Transverse colon (tissue), 4 donors: ENCODE results near the gene FCHSD1. TPM values are rescaled to one million over a fixed set of nuclear protein-coding genes. Genes with fewer than 3 reads are reported as not detected.

ENCODE experiments used
- DNase-seq: peaks from one replicate; pipeline ENCODE4 v3.0.0-alpha.2; 2019
- H3K27ac ChIP-seq, 4 donors: fragments of 200-600 bp; sonication (generic); 2 replicates each; pipeline ENCODE4 v1.5.1; 2016 to 2018; ENCODE audit warnings: inconsistent platforms in 4 of 4
- H3K27me3 ChIP-seq: fragments of 200-600 bp; sonication (generic); 2 replicates; pipeline ENCODE4 v1.5.1; 2017; ENCODE audit warnings: inconsistent platforms
- H3K36me3 ChIP-seq, 4 donors: fragments of 200-600 bp; sonication (generic); 2 replicates each; pipeline ENCODE4 v1.5.1; 2017 to 2019; ENCODE audit warnings: inconsistent platforms in 4 of 4
- H3K4me1 ChIP-seq, 4 donors: fragments of 200-600 bp; sonication (generic); 2 replicates each; pipeline ENCODE4 v1.5.1; 2017 to 2020; ENCODE audit warnings: inconsistent platforms in 4 of 4
- H3K4me3 ChIP-seq, 4 donors: fragments of 200-600 bp; sonication (generic); 1 replicate in 1 of 4; 2 replicates in 3 of 4; pipeline versions ENCODE4 v1.5.1 to v1.6.1; 2017 to 2019; ENCODE audit warnings: inconsistent platforms in 4 of 4
- H3K9me3 ChIP-seq, 2 donors: fragments of 200-600 bp; sonication (generic); 2 replicates each; pipeline ENCODE4 v1.5.1; 2017 to 2019; ENCODE audit warnings: inconsistent platforms in 2 of 2
- EP300 ChIP-seq: sonication (generic); formaldehyde crosslinking; IDR thresholded peaks from one replicate; pipeline ENCODE4 v1.6.1; 2017; ENCODE audit warnings: antibody characterized with exemption, low read depth
- POLR2A ChIP-seq: fragments of 450-650 bp; IDR thresholded peaks from one replicate; pipeline ENCODE4 v1.6.1; 2016; ENCODE audit warnings: antibody characterized with exemption, mild to moderate bottlenecking, moderate library complexity
- POLR2AphosphoS5 ChIP-seq, 3 donors: sonication (generic); formaldehyde crosslinking; IDR thresholded peaks; one replicate each; pipeline ENCODE4 v1.6.1; 2016; ENCODE audit warnings: antibody characterized with exemption in 3 of 3
- WGBS, 2 donors: methylation state at CpG; one replicate each; pipeline ENCODE4 v1.1.5; 2018; ENCODE audit warnings: low coverage in 1 of 2; 5-methylcytosine and 5-hydroxymethylcytosine counted together
- in situ Hi-C, 4 donors: fragments of 200-750 bp; cut with MboI; loops; one replicate each; pipeline versions ENCODE4 v1.15.0 to v1.15.1; 2017; ENCODE audit warnings: low sequenced_read_pairs in 3 of 4, low pct_ligation_motif_present in 1 of 4, low pct_unique_long_range_greater_than_20kb in 1 of 4
- intact Hi-C: fragments of 100-400 bp; cut with DNase I; formaldehyde crosslinking; loops from one replicate; pipeline ENCODE4 v1.15.1; 2023; ENCODE audit warnings: low total_unique reads
- total RNA-seq, 4 donors: library from RNA; depleted of rRNA; stranded (reverse); fragments of >200 nt; gene quantifications; one replicate each; pipeline ENCODE4 v1.1.0, GENCODE V29; 2016
- TF ChIP-seq, protein P1 (sequence below), 5 experiments: fragments of 200-600 bp in 3 of 5; fragments of 450-650 bp in 2 of 5; sonication (generic) in 3 of 5; IDR thresholded peaks; 1 replicate in 2 of 5; 2 replicates in 3 of 5; pipeline ENCODE4 v1.5.1; 2016 to 2017; ENCODE audit warnings: antibody characterized with exemption in 5 of 5, inconsistent platforms in 3 of 5, mild to moderate bottlenecking in 2 of 5, moderate library complexity in 1 of 5

FCHSD1 gene
- total RNA-seq, 4 donors from 2014 or later = 26.1 to 69.9 (median 43.1) TPM

DNA sequence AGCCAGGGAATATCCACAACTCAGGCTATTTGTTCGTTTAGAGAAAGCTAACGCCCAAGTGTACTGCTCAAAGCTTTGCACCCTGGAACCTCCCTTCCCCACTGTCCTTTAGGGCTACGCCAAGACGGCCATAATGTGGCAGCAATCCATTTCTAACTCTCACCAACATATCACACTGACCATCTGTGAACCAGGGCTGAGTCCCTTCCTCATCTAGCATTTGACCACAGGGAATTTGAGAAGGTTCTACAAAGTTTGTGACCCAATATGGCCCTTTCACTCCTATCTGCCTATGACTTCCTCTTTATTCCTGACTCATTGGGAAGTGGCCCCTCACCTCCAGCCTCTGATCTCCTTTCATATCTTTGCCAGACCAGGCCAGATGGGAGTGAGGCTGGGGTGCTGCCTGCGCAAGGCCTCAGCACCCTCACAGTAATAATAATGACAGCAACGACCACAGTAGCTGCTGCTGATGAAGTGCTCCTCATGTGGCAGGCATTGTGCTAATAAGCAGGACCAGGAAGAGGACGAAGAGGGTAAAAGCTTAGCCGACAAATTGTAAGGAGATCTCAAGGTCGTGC, 40.2 kb upstream of the FCHSD1 start:
- Histone ChIP-seq H3K27ac (no peak overlapping the region), H3K4me1 (peaks cover 4 to 12% (median 4%) of the 10 kb centered on the region in 4 donors), H3K9me3 (no peaks in the 10 kb centered on the region), H3K36me3 (no peaks in the 10 kb centered on the region), H3K27me3 (no peaks in the 10 kb centered on the region), H3K4me3 (no peak overlapping the region)
- DNase-seq = no peak
- intact Hi-C loops (loop anchor here (5.0 kb wide), 1 partner anchor 266 kb away; the partner anchor contains the start of gene PCDH12), in situ Hi-C loops (loop anchor here (5.0 to 25.0 kb wide), 5 partner anchors 263 to 446 kb away; partner anchors contain the start of genes PCDH12 (in 3 of the 4) and RNF14 (in 1 of the 4))
- TF ChIP-seq, protein P1, sequence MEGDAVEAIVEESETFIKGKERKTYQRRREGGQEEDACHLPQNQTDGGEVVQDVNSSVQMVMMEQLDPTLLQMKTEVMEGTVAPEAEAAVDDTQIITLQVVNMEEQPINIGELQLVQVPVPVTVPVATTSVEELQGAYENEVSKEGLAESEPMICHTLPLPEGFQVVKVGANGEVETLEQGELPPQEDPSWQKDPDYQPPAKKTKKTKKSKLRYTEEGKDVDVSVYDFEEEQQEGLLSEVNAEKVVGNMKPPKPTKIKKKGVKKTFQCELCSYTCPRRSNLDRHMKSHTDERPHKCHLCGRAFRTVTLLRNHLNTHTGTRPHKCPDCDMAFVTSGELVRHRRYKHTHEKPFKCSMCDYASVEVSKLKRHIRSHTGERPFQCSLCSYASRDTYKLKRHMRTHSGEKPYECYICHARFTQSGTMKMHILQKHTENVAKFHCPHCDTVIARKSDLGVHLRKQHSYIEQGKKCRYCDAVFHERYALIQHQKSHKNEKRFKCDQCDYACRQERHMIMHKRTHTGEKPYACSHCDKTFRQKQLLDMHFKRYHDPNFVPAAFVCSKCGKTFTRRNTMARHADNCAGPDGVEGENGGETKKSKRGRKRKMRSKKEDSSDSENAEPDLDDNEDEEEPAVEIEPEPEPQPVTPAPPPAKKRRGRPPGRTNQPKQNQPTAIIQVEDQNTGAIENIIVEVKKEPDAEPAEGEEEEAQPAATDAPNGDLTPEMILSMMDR (IDR thresholded peaks at IDR 0.05) = no peak
- WGBS, 2 donors = 50 to 73% methylated on average over 2 to 9 of the region's 9 CpGs

DNA sequence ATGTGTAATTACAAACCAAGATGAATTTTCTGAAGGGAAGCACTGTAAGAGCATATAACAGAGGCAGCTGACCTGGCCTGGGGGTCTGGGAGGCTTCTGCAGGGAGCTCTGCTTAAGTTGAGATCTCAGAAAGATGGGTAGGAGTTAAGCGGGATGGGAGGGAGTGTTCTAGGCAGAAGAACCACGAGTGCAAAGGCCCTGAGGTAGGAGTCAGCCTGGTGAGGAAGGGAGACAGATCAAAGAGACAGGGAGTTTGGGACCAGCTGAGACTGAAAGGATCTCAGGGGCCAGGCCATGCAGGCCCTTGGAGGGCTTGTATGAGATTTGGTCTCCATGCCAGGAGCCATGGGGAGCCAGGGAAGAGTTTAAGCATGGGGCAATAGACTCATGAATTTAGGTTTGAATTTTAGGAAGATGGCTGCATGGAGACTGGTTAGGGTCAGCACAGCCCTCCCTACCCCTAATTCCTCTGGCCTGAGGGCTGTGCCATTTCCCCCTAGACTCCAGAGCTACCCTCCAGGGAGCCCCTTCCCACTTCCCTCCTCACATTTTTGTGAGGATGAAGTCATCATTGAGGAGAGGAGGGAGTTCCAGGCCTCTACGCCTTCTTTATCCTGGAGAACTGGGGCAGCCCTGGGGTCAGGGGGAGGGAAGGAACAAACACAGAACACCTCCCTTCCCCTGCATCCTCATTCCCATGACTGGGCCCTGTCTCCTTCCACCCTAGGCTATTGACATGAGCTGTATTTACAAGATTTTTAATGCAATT, 35.6 kb upstream of the FCHSD1 start:
- Histone ChIP-seq H3K27ac (no peak overlapping the region), H3K4me1 (peaks cover 5 to 10% (median 9%) of the 10 kb centered on the region in 4 donors), H3K4me3 (no peak overlapping the region), H3K27me3 (no peaks in the 10 kb centered on the region), H3K36me3 (no peaks in the 10 kb centered on the region), H3K9me3 (no peaks in the 10 kb centered on the region)
- TF ChIP-seq POLR2AphosphoS5 (IDR thresholded peaks at IDR 0.05) = no peak
- TF ChIP-seq, protein P1 (IDR thresholded peaks at IDR 0.05) = no peak
- TF ChIP-seq POLR2A = no peak
- TF ChIP-seq EP300 = no peak
- intact Hi-C loops (no loop called here), in situ Hi-C loops (loop anchor here in 3 of 4 donors (25.0 kb wide), 1 partner anchor 450 kb away; no protein-coding TSS in a partner anchor)
- DNase-seq = no peak
- WGBS, 2 donors = 73% methylated on average over 3 of the region's 3 CpGs; no CpG with 5 or more reads in 1 of the 2 donors

DNA sequence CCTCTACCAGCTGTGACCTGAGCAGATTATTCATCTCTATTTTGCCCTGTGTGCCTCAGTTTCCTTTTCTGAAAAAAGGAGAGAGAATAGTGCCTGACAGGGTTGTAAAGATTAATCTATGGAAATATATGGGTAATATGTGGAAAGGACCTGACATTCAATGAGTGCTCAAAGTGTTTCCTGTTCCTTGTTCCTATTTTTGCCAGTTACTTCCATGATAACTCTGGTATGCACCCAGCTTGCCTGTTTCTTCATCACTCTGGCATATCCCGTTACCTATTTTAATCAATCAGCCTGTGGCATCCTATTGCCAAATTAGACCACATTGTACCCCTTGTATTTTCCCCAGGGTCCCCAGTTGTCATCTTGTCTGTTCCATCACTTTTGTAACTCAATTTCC, 34.4 kb upstream of the FCHSD1 start:
- 50 to 100% methylated on average over 1 of the region's 1 CpG for WGBS, 2 donors
- Histone ChIP-seq H3K4me3 (no peak overlapping the region), H3K9me3 (no peaks in the 10 kb centered on the region), H3K27ac (no peak overlapping the region), H3K27me3 (no peaks in the 10 kb centered on the region), H3K4me1 (peaks cover 10 to 21% (median 20%) of the 10 kb centered on the region in 4 donors), H3K36me3 (no peaks in the 10 kb centered on the region)
- TF ChIP-seq POLR2AphosphoS5 (IDR thresholded peaks at IDR 0.05) (no peak), EP300 (no peak), POLR2A (no peak)
- TF ChIP-seq, protein P1 (IDR thresholded peaks at IDR 0.05) = no peak
- no peak for DNase-seq
- intact Hi-C loops = no loop called here
- in situ Hi-C loops = loop anchor here in 3 of 4 donors (25.0 kb wide), 1 partner anchor 452 kb away; no protein-coding TSS in a partner anchor

DNA sequence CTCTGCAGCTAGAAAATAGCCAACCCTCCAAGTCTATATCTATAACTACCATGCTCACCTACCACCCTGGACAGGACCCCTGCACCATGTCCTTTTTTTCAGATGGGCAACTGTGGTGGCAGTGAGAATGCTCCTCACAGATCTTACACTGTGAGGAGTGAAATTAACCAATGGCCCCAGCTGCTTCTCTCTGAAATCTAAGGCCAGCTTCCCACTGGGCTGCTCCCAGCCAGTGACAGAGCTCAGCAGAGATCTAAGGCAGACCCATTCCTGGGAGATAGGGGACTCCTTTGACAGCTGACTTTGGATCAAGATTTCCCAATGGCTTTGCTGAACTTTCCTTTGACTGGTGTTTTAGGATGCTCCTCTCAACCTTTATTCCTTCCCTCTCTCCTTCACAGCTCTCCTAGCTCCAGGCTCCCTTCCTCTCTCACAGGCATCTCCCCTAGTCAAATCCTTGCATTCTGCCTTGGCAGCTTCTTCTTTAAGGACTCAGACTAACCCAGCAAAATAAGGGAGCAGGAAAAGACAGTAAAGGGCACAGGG, 32.5 kb upstream of the FCHSD1 start:
- H3K4me3 ChIP-seq = no peak overlapping the region
- no peak for DNase-seq
- H3K27ac ChIP-seq = no peak overlapping the region
- no peaks in the 10 kb centered on the region for H3K36me3 ChIP-seq
- intact Hi-C loops (no loop called here), in situ Hi-C loops (loop anchor here in 3 of 4 donors (25.0 kb wide), 1 partner anchor 454 kb away; no protein-coding TSS in a partner anchor)
- H3K27me3 ChIP-seq = no peaks in the 10 kb centered on the region
- TF ChIP-seq POLR2A = no peak
- TF ChIP-seq, protein P1 (IDR thresholded peaks at IDR 0.05) = no peak
- no peak for TF ChIP-seq POLR2AphosphoS5 (IDR thresholded peaks at IDR 0.05)
- no peak for TF ChIP-seq EP300
- peaks cover 10 to 26% (median 22%) of the 10 kb centered on the region in 4 donors for H3K4me1 ChIP-seq
- H3K9me3 ChIP-seq = no peaks in the 10 kb centered on the region
